Esophagus squamous epithelium (tissue), 5 donors: ENCODE measurements around the gene QRICH2. TPM values are rescaled to one million over a fixed set of nuclear protein-coding genes. Genes with fewer than 3 reads are reported as not detected.

Source experiments
- DNase-seq: peaks from one replicate; lab custom pipeline; 2025; lab: John Stamatoyannopoulos, UW
- H3K27ac ChIP-seq, 4 donors: fragments of 200-600 bp; sonication (generic); one replicate each; pipeline ENCODE4 v1.5.1; 2016 to 2019; ENCODE audit warnings: mild to moderate bottlenecking in 1 of 4
- H3K27me3 ChIP-seq, 4 donors: fragments of 200-600 bp; sonication (generic); 1 replicate in 3 of 4; 2 replicates in 1 of 4; pipeline versions ENCODE4 v1.5.1 to v1.6.0; 2017 to 2021; ENCODE audit warnings: antibody characterized with exemption in 1 of 4
- H3K36me3 ChIP-seq, 3 donors: fragments of 200-600 bp; sonication (generic); one replicate each; pipeline ENCODE4 v1.5.1; 2016 to 2019
- H3K4me1 ChIP-seq, 3 donors: fragments of 200-600 bp; sonication (generic); one replicate each; pipeline ENCODE4 v1.5.1; 2017 to 2019
- H3K4me3 ChIP-seq, 4 donors: fragments of 200-600 bp; sonication (generic); 1 replicate in 3 of 4; 2 replicates in 1 of 4; pipeline ENCODE4 v1.5.1; 2016 to 2019; ENCODE audit warnings: mild to moderate bottlenecking in 2 of 4, moderate library complexity in 1 of 4
- H3K9me3 ChIP-seq, 3 donors: fragments of 200-600 bp; sonication (generic); one replicate each; pipeline ENCODE4 v1.5.1; 2016 to 2019
- POLR2A ChIP-seq, 4 donors: fragments of 450-650 bp; IDR thresholded peaks; one replicate each; pipeline ENCODE4 v1.6.1; 2017; ENCODE audit warnings: antibody characterized with exemption in 4 of 4, mild to moderate bottlenecking in 4 of 4, moderate library complexity in 3 of 4
- WGBS, 2 donors: methylation state at CpG; one replicate each; pipeline ENCODE4 v1.1.5; 2018; 5-methylcytosine and 5-hydroxymethylcytosine counted together
- intact Hi-C: fragments of 100-400 bp; cut with DNase I; formaldehyde crosslinking; loops from one replicate; pipeline ENCODE4 v1.15.0; 2022
- total RNA-seq, 4 donors: library from RNA; depleted of rRNA; stranded (reverse); fragments of >200 nt; gene quantifications; one replicate each; pipeline ENCODE4 v1.1.0, GENCODE V29; 2016
- TF ChIP-seq, protein P1 (sequence below), 6 experiments: fragments of 450-650 bp in 4 of 6; fragments of 200-600 bp in 2 of 6; sonication (generic) in 2 of 6; IDR thresholded peaks; one replicate each; pipeline ENCODE4 v1.5.1; 2016 to 2019; ENCODE audit warnings: antibody characterized with exemption in 6 of 6, mild to moderate bottlenecking in 4 of 6, moderate library complexity in 4 of 6
- donor health status: DM: yes; HTN: yes; CAD: no.

The QRICH2 gene
- total RNA-seq, 4 donors from 2014 or later = 1.1 to 2.8 (median 1.8) TPM

DNA sequence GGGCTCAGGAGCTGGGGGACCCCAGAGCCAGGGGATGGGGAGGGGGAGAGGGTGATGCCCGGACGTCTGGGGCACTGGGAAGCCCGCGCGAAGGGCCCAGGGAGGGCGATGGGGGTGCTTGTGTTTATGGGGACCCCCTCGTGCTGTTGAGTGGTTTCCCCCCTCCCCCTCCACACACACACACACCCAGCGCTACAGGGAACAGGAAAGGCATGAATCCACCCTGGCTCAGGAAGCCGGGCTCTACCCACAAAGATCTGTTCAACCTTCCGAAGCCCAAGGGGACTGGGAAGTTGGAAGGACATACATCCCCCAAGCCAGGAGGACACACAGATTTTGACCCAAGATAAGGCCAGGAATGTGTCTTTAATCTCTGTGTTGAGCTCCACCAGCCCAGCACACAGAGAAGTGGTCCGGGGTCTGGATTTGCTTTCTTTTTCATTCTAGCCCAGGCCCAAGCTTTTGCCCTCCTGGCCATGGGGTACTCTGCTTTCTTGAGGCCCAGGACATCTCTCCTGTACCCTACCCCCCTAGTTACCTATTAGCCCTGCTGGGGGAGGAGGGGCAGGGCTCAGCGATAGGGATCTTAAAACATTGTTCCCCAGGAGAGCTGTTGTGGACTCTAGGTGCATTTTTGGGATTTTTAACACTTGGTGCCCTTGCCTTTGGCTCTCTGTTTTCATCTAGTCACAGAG is 41.7 kb downstream of the QRICH2 start:
- peaks cover 66 to 84% (median 69%) of the 10 kb centered on the region in 3 donors for H3K4me1 ChIP-seq
- no peak for DNase-seq
- 0 to 4% methylated on average over 2 to 7 of the region's 12 CpGs for WGBS, 2 donors
- H3K27ac ChIP-seq = peak overlapping the region; percentile 98 to 100 (median 98)
- H3K36me3 ChIP-seq = peaks cover 0 to 28% (median 14%) of the 10 kb centered on the region in 3 donors
- TF ChIP-seq, protein P1, sequence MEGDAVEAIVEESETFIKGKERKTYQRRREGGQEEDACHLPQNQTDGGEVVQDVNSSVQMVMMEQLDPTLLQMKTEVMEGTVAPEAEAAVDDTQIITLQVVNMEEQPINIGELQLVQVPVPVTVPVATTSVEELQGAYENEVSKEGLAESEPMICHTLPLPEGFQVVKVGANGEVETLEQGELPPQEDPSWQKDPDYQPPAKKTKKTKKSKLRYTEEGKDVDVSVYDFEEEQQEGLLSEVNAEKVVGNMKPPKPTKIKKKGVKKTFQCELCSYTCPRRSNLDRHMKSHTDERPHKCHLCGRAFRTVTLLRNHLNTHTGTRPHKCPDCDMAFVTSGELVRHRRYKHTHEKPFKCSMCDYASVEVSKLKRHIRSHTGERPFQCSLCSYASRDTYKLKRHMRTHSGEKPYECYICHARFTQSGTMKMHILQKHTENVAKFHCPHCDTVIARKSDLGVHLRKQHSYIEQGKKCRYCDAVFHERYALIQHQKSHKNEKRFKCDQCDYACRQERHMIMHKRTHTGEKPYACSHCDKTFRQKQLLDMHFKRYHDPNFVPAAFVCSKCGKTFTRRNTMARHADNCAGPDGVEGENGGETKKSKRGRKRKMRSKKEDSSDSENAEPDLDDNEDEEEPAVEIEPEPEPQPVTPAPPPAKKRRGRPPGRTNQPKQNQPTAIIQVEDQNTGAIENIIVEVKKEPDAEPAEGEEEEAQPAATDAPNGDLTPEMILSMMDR (IDR thresholded peaks at IDR 0.05) = no peak
- no peak for TF ChIP-seq POLR2A (IDR thresholded peaks at IDR 0.05)
- no peaks in the 10 kb centered on the region for H3K9me3 ChIP-seq
- no peaks in the 10 kb centered on the region for H3K27me3 ChIP-seq
- peak overlapping the region; percentile 89 to 99 (median 94) for H3K4me3 ChIP-seq
- intact Hi-C loops = no loop called here

DNA sequence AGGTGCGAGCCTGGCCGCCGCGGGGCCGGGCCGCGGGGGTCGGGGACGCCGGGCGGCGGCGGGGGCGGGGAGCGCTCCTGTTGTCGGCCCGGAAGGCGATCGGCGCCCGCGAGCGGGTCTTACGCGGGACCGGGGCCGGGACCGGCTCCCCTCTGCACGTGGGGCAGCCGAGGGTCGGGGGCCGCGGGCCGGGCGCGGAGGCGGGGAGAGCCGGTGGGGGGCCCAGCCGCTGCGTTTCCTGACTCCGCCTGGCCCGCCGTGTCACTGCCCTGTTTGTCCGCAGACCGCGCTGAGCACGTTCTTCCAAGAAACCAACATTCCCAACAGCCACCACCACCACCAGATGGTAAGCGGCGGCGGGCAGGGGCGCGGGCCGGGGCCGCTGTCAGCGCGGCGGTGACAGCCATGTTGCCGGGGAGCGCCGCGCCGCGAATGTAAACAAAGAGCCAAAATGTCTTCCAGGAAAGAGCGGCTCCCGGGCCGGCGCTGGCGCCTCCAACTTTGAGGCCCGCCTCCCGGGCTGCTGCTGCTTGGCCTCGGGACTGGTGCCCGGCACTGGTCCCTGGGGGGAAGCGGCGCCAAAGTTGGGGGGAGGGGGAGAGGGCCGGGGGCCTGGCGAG is 42.3 kb downstream of the QRICH2 start:
- H3K36me3 ChIP-seq = peaks cover 0 to 21% (median 9%) of the 10 kb centered on the region in 3 donors
- no peaks in the 10 kb centered on the region for H3K27me3 ChIP-seq
- intact Hi-C loops = no loop called here
- peak overlapping the region; percentile 89 to 99 (median 94) for H3K4me3 ChIP-seq
- peak overlapping the region; percentile 98 to 100 (median 98) for H3K27ac ChIP-seq
- no peaks in the 10 kb centered on the region for H3K9me3 ChIP-seq
- no CpG with 5 or more reads among the region's 76 CpGs for WGBS, 2 donors
- no peak for DNase-seq
- H3K4me1 ChIP-seq = peaks cover 60 to 83% (median 64%) of the 10 kb centered on the region in 3 donors
- TF ChIP-seq, protein P1 (IDR thresholded peaks at IDR 0.05) = peak in 1 of 6 experiments; percentile 13
- peak in 1 of 4 donors; percentile 14 for TF ChIP-seq POLR2A (IDR thresholded peaks at IDR 0.05)

DNA sequence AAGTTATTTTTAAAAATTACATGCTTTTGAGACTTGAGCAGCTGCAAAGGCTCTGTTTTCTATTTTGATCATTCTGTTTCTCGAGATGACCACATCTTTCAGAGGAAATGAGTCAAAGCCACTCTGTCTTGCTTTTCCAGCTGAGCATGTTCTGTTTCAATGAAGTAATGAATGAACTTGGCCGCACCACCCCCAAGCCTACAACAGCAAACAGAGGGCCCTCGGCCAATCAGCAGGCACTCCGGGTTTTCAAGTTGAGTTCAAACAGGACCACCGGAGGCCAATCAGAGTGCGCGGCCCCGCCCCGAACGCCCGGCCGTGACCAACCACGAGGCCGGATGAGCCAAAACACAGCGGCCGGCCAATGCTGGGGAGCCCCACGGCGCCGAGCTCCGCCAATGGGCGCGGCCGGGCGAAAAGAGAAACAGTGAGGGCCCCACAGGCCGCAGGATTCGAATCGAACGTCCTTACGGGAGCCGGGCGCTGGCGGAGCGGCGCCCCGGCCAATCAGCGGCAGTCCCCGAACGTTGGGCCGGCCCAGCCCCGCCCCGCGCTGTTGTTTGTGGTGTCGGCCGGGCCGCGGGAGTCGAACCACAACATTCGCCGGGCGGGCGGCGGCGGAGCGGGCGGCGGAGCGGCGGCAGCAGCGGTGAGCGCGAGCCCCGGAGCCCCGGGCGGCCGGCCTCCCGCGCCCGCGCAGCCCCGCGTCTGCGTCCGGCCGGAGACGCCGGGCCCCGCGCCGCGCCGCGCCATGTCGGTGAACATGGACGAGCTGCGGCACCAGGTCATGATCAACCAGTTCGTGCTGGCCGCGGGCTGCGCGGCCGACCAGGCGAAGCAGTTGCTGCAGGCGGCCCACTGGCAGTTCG is 43.1 kb downstream of the QRICH2 start, which contains the start of gene UBALD2:
TSS of gene UBALD2 (plus strand) at position 594 of the 869 bp plus-strand sequence. CDS start at position 752, 158 bp downstream.
- TF ChIP-seq, protein P1 (IDR thresholded peaks at IDR 0.05) = peak in 1 of 6 experiments; percentile 9
- peak in 3 of 4 donors; percentile 81 to 96 (median 96) for TF ChIP-seq POLR2A (IDR thresholded peaks at IDR 0.05)
- WGBS, 2 donors = 0% methylated on average over 1 to 7 of the region's 94 CpGs
- H3K4me1 ChIP-seq = peaks cover 54 to 83% (median 58%) of the 10 kb centered on the region in 3 donors
- H3K36me3 ChIP-seq = peaks cover 0 to 14% (median 2%) of the 10 kb centered on the region in 3 donors
- intact Hi-C loops = no loop called here
- peak; percentile 98 for DNase-seq
- H3K4me3 ChIP-seq = peak within 1 kb of the TSS; percentile 89 to 99 (median 94)
- H3K27ac ChIP-seq = peak within 1 kb of the TSS; percentile 98 to 100 (median 98)
- no peaks in the 10 kb centered on the region for H3K9me3 ChIP-seq
- no peaks in the 10 kb centered on the region for H3K27me3 ChIP-seq

DNA sequence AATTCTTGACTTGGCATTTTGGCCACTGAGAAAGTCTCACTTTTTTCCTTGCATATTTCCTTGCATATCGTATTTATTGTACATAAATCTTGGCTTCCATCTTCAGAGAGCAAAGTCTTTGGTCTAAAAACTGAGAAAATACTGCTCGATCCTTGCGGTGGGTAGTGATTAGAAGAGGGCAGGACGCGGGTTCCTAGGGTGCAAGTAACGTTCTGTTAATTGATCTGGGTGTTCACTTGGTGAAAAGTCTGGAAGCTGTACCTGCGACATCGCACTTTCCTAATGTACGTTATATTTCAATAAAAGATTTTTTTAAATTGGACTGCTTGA is 43.7 kb downstream of the QRICH2 start:
- DNase-seq = no peak
- H3K27ac ChIP-seq = peak overlapping the region; percentile 79 to 86 (median 82)
- 15 to 24% methylated on average over 9 of the region's 9 CpGs for WGBS, 2 donors
- H3K36me3 ChIP-seq = peaks cover 0 to 8% (median 0%) of the 10 kb centered on the region in 3 donors
- TF ChIP-seq, protein P1 (IDR thresholded peaks at IDR 0.05) = no peak
- TF ChIP-seq POLR2A (IDR thresholded peaks at IDR 0.05) = no peak
- no peaks in the 10 kb centered on the region for H3K9me3 ChIP-seq
- no peaks in the 10 kb centered on the region for H3K27me3 ChIP-seq
- H3K4me3 ChIP-seq = peak overlapping the region in 2 of 4 donors; percentile 5 to 41
- intact Hi-C loops = no loop called here
- peaks cover 48 to 83% (median 57%) of the 10 kb centered on the region in 3 donors for H3K4me1 ChIP-seq
